ENCODE results near the gene EDAR.

Gene EDAR

GRCh38 chr2:108926561-108927380 lies 62.2 kb downstream of the EDAR start:
- no peak for DNase-seq (ENCODE audit: low spot score)
- TF ChIP-seq, protein P1, sequence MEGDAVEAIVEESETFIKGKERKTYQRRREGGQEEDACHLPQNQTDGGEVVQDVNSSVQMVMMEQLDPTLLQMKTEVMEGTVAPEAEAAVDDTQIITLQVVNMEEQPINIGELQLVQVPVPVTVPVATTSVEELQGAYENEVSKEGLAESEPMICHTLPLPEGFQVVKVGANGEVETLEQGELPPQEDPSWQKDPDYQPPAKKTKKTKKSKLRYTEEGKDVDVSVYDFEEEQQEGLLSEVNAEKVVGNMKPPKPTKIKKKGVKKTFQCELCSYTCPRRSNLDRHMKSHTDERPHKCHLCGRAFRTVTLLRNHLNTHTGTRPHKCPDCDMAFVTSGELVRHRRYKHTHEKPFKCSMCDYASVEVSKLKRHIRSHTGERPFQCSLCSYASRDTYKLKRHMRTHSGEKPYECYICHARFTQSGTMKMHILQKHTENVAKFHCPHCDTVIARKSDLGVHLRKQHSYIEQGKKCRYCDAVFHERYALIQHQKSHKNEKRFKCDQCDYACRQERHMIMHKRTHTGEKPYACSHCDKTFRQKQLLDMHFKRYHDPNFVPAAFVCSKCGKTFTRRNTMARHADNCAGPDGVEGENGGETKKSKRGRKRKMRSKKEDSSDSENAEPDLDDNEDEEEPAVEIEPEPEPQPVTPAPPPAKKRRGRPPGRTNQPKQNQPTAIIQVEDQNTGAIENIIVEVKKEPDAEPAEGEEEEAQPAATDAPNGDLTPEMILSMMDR (IDR thresholded peaks at IDR 0.05; ENCODE audit: extremely low read depth, insufficient read depth, missing control alignments): no peak
- in situ Hi-C loops (cut with MboI; ENCODE audit: low pct_unique_long_range_greater_than_20kb, low sequenced_read_pairs, unreplicated experiment): no loop called here

DNA sequence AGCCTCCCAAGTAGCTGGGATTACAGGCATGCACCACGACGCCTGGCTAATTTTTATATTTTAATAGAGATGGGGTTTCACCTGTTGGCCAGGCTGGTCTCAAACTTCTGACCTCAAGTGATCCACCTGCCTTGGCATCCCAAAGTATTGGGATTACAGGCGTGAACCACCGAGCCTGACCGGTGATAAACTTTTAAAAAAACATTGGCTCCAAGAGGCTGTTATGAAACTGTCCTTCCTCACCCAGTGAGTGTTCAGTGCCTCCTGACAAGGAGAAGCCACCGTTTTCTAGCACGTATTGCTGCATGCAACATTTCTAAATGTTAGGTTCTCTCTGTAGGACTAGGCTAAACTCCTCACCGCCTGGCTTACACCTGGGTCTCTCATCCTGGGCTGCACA lies 63.3 kb downstream of the EDAR start:
- TF ChIP-seq, protein P1 (IDR thresholded peaks at IDR 0.05; ENCODE audit: extremely low read depth, insufficient read depth, missing control alignments): no peak
- no peak for DNase-seq (ENCODE audit: low spot score)
- in situ Hi-C loops (cut with MboI; ENCODE audit: low pct_unique_long_range_greater_than_20kb, low sequenced_read_pairs, unreplicated experiment): no loop called here

DNA sequence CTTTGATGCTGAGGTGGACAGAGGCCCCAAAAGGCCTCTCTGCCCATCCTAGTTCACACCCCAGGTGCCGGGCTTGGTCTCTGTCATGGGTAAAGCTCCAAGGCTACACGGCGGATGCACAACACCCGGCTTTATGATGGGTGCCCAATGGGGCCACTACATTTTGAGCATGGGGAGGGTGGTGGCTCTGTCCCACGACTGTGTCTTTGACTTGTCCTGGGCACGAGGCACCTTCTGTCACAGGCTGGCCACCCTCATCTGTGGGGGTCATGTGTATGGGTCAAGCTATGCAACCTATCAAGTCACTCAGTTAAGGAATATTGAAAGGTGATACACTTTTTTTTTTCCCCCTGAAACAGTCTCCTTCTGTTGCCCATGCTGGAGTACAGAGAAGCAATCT lies 63.7 kb downstream of the EDAR start:
- DNase-seq (ENCODE audit: low spot score): no peak
- TF ChIP-seq, protein P1 (IDR thresholded peaks at IDR 0.05; ENCODE audit: extremely low read depth, insufficient read depth, missing control alignments): no peak
- in situ Hi-C loops (cut with MboI; ENCODE audit: low pct_unique_long_range_greater_than_20kb, low sequenced_read_pairs, unreplicated experiment): no loop called here

GRCh38 chr2:108924580-108925251 lies 64.3 kb downstream of the EDAR start:
- TF ChIP-seq, protein P1 (IDR thresholded peaks at IDR 0.05; ENCODE audit: extremely low read depth, insufficient read depth, missing control alignments): no peak
- no peak for DNase-seq (ENCODE audit: low spot score)
- in situ Hi-C loops (cut with MboI; ENCODE audit: low pct_unique_long_range_greater_than_20kb, low sequenced_read_pairs, unreplicated experiment): no loop called here

GRCh38 chr2:108923736-108924579 lies 65.1 kb downstream of the EDAR start:
- in situ Hi-C loops (cut with MboI; ENCODE audit: low pct_unique_long_range_greater_than_20kb, low sequenced_read_pairs, unreplicated experiment): no loop called here
- no peak for DNase-seq (ENCODE audit: low spot score)
- TF ChIP-seq, protein P1 (IDR thresholded peaks at IDR 0.05; ENCODE audit: extremely low read depth, insufficient read depth, missing control alignments): no peak

GRCh38 chr2:108923019-108923700 lies 65.9 kb downstream of the EDAR start:
- TF ChIP-seq, protein P1 (IDR thresholded peaks at IDR 0.05; ENCODE audit: extremely low read depth, insufficient read depth, missing control alignments): no peak
- no peak for DNase-seq (ENCODE audit: low spot score)
- in situ Hi-C loops (cut with MboI; ENCODE audit: low pct_unique_long_range_greater_than_20kb, low sequenced_read_pairs, unreplicated experiment): no loop called here
